ENCODE data around the gene OR7A5. TPM values are rescaled to one million over a fixed set of nuclear protein-coding genes. Genes with fewer than 3 reads are reported as not detected.

OR7A5 gene
- not detected for total RNA-seq (ENCODE audit: unreplicated experiment)
- long read RNA-seq: 0 reads

DNA sequence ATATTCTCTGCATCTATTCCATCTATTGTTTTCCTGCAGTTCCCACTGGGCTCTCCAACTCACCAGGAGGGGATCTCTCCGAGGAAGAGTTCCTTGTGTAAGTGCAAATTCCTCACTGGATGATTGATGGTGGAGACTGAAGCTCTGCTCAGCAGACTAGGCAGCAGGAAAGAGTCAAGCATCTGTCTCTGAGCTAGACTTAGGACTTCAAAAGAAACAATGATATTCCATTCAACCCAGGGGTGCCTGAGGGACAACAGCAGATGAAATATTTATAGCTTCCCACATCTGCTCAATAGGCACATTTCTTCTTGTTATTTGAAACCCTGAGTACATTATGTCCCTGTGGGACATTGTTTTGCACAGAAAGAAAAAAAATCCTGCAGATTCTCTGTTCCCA is at the start of gene OR7A5, which contains the start of gene OR7C1:
Gene OR7A5, minus strand, starts transcription at position 175 of the 400 bp plus-strand sequence. CDS start 6,944 bp downstream, outside the sequence.
Gene OR7C1, minus strand, starts transcription at position 175 of the 400 bp plus-strand sequence. CDS start 35,049 bp downstream, outside the sequence.
- TF ChIP-seq, protein P1, sequence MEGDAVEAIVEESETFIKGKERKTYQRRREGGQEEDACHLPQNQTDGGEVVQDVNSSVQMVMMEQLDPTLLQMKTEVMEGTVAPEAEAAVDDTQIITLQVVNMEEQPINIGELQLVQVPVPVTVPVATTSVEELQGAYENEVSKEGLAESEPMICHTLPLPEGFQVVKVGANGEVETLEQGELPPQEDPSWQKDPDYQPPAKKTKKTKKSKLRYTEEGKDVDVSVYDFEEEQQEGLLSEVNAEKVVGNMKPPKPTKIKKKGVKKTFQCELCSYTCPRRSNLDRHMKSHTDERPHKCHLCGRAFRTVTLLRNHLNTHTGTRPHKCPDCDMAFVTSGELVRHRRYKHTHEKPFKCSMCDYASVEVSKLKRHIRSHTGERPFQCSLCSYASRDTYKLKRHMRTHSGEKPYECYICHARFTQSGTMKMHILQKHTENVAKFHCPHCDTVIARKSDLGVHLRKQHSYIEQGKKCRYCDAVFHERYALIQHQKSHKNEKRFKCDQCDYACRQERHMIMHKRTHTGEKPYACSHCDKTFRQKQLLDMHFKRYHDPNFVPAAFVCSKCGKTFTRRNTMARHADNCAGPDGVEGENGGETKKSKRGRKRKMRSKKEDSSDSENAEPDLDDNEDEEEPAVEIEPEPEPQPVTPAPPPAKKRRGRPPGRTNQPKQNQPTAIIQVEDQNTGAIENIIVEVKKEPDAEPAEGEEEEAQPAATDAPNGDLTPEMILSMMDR (IDR thresholded peaks at IDR 0.05; ENCODE audit: partially characterized antibody, unreplicated experiment): no peak
- Mint-ChIP-seq H3K27me3 (ENCODE audit: unreplicated experiment) (no peaks in the 10 kb centered on the region), H3K27ac (ENCODE audit: unreplicated experiment) (no peak within 1 kb of the TSS), H3K4me1 (ENCODE audit: low read depth, unreplicated experiment) (peaks cover 7% of the 10 kb centered on the region), H3K36me3 (ENCODE audit: unreplicated experiment) (no peaks in the 10 kb centered on the region), H3K4me3 (ENCODE audit: unreplicated experiment) (no peak within 1 kb of the TSS), H3K9me3 (ENCODE audit: unreplicated experiment) (no peaks in the 10 kb centered on the region)
- no peak for DNase-seq

DNA sequence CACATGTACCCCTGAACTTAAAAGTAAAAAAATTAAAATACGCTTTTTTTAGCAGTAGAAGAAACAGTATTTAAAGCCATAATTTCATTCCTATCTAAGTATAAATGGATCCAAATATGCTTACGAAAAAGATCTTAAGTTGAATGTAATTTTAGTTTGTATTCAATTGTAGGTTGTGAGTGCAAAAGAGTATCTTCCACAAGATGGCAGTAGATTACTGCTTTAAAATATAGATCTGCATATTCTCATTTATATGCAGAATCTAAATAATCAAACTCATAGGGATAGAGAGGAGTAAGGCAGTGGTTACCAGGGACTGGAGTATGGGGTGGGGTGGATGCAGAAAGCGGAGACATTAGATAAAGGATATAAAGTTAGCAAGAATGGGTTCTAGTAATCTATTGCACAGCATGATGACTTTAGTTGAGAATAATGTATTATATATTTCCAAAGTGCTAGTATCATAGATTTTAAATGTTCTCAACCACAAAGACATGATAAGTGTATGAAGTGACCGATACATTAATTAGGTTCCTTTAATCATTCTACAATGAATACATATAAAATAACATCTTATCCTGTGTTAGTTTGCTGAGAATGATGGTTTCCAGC is 36.7 kb upstream of the OR7A5 start:
- Mint-ChIP-seq H3K27ac (ENCODE audit: unreplicated experiment) (no peak overlapping the region), H3K9me3 (ENCODE audit: unreplicated experiment) (no peaks in the 10 kb centered on the region), H3K4me3 (ENCODE audit: unreplicated experiment) (no peak overlapping the region), H3K27me3 (ENCODE audit: unreplicated experiment) (peaks cover 2% of the 10 kb centered on the region), H3K36me3 (ENCODE audit: unreplicated experiment) (no peaks in the 10 kb centered on the region), H3K4me1 (ENCODE audit: low read depth, unreplicated experiment) (no peaks in the 10 kb centered on the region)
- no peak for DNase-seq
- TF ChIP-seq, protein P1 (IDR thresholded peaks at IDR 0.05; ENCODE audit: partially characterized antibody, unreplicated experiment): peak; percentile 49

GRCh38 chr19:14868497-14868896 is 33.5 kb upstream of the OR7A5 start:
- H3K4me3 Mint-ChIP-seq (ENCODE audit: unreplicated experiment): no peak overlapping the region
- no peaks in the 10 kb centered on the region for H3K9me3 Mint-ChIP-seq (ENCODE audit: unreplicated experiment)
- H3K27me3 Mint-ChIP-seq (ENCODE audit: unreplicated experiment): peaks cover 2% of the 10 kb centered on the region
- TF ChIP-seq, protein P1 (IDR thresholded peaks at IDR 0.05; ENCODE audit: partially characterized antibody, unreplicated experiment): no peak
- no peak for DNase-seq
- no peak overlapping the region for H3K27ac Mint-ChIP-seq (ENCODE audit: unreplicated experiment)
- H3K4me1 Mint-ChIP-seq (ENCODE audit: low read depth, unreplicated experiment): no peaks in the 10 kb centered on the region
- no peaks in the 10 kb centered on the region for H3K36me3 Mint-ChIP-seq (ENCODE audit: unreplicated experiment)

DNA sequence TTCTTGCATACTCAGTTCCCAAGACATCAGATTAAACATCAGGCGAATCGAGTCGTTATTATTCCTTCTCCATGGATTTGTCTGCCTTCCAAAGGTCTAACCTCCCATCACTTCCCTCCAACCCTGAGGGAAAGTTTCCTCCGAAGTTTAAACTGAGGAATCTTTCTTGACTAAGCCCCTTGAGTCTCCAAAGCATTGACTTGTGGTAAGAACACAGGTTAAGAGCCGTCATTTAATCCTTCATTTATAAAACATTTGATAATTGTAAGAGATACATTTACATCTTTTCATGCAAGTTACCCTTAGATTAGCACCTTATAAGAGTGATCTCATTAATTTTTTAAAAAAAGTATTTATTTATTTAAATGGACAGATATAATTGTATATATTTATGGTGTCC is 13.8 kb upstream of the OR7A5 start, which contains the start of gene OR7A10:
Gene OR7A10, minus strand, starts transcription at position 101 of the 400 bp plus-strand sequence. CDS start 7,045 bp downstream, outside the sequence.
- Mint-ChIP-seq H3K27me3 (ENCODE audit: unreplicated experiment) (peaks cover 6% of the 10 kb centered on the region), H3K4me3 (ENCODE audit: unreplicated experiment) (no peak within 1 kb of the TSS), H3K36me3 (ENCODE audit: unreplicated experiment) (no peaks in the 10 kb centered on the region), H3K27ac (ENCODE audit: unreplicated experiment) (no peak within 1 kb of the TSS), H3K9me3 (ENCODE audit: unreplicated experiment) (no peaks in the 10 kb centered on the region), H3K4me1 (ENCODE audit: low read depth, unreplicated experiment) (no peaks in the 10 kb centered on the region)
- TF ChIP-seq, protein P1 (IDR thresholded peaks at IDR 0.05; ENCODE audit: partially characterized antibody, unreplicated experiment): no peak
- no peak for DNase-seq

DNA sequence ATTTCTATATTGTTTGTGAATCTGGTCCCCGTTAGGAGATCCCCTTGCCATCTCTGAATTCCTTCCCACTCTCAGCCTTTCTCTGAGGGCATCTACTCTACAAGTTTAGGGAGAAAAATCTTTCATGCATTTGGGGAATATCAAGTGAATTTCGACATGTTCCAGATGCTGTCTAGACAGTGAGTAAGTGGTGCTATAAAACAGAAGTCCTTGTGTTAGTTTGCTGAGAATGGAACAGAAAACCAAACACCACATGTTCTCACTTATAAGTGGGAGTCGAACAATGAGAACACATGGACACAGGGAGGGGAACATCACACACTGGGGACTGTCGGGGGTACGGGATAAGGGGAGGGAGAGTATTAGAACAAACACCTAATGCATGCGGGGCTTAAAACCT is 8.6 kb upstream of the OR7A5 start:
- Mint-ChIP-seq H3K9me3 (ENCODE audit: unreplicated experiment) (no peaks in the 10 kb centered on the region), H3K27me3 (ENCODE audit: unreplicated experiment) (peaks cover 5% of the 10 kb centered on the region), H3K4me3 (ENCODE audit: unreplicated experiment) (no peak overlapping the region), H3K27ac (ENCODE audit: unreplicated experiment) (no peak overlapping the region), H3K4me1 (ENCODE audit: low read depth, unreplicated experiment) (no peaks in the 10 kb centered on the region), H3K36me3 (ENCODE audit: unreplicated experiment) (no peaks in the 10 kb centered on the region)
- TF ChIP-seq, protein P1 (IDR thresholded peaks at IDR 0.05; ENCODE audit: partially characterized antibody, unreplicated experiment): no peak
- DNase-seq: no peak

Data from glutamatergic neuron (in vitro differentiated cells).